OCI-LY1 (cell line): ENCODE data around the gene TOMM6.

Experiments used
- H2AFZ ChIP-seq: fragments of 200-600 bp; sonication (generic), shearing (Covaris generic); 2 replicates; pipeline ENCODE4 v1.6.0; 2014; ENCODE audit warnings: antibody characterized with exemption, mild to moderate bottlenecking, low read length
- H3F3A ChIP-seq: fragments of 200-600 bp; sonication (generic), shearing (Covaris generic); 2 replicates; pipeline ENCODE4 v1.6.0; 2014; ENCODE audit warnings: mild to moderate bottlenecking, antibody characterized with exemption, low read length, moderate library complexity; ENCODE audit not compliant: insufficient read depth
- H3K27ac ChIP-seq: fragments of 200-600 bp; sonication (generic); 2 replicates; pipeline ENCODE4 v1.5.1; 2014; ENCODE audit warnings: low read length, mixed run types, mild to moderate bottlenecking, low read depth; ENCODE audit not compliant: poor library complexity, severe bottlenecking
- H3K27me3 ChIP-seq: fragments of 200-600 bp; sonication (generic); 2 replicates; pipeline ENCODE4 v1.6.0; 2014; ENCODE audit warnings: antibody characterized with exemption, mild to moderate bottlenecking, low read length, moderate library complexity; ENCODE audit not compliant: insufficient read depth
- H3K36me3 ChIP-seq: fragments of 200-600 bp; sonication (generic); 2 replicates; pipeline ENCODE4 v1.6.1; 2014; ENCODE audit warnings: mild to moderate bottlenecking, antibody characterized with exemption, low read length, moderate library complexity, mixed read lengths; ENCODE audit not compliant: insufficient read depth
- H3K4me1 ChIP-seq: fragments of 200-600 bp; sonication (generic); 2 replicates; pipeline ENCODE4 v1.5.1; 2014; ENCODE audit warnings: mild to moderate bottlenecking, low read length, moderate library complexity; ENCODE audit not compliant: insufficient read depth, severe bottlenecking
- H3K4me2 ChIP-seq: fragments of 200-600 bp; sonication (generic), shearing (Covaris generic); 2 replicates; pipeline ENCODE4 v1.6.1; 2014; ENCODE audit warnings: low read length
- H3K4me3 ChIP-seq: fragments of 200-600 bp; sonication (generic); 2 replicates; pipeline ENCODE4 v1.5.1; 2014; ENCODE audit warnings: low read length, low read depth, mild to moderate bottlenecking, mixed read lengths; ENCODE audit not compliant: poor library complexity, severe bottlenecking
- H3K79me2 ChIP-seq: fragments of 200-600 bp; shearing (Covaris generic); 2 replicates; pipeline ENCODE4 v1.6.1; 2016; ENCODE audit warnings: mixed run types, low read length, mixed read lengths; ENCODE audit not compliant: insufficient read depth
- H3K9ac ChIP-seq: fragments of 200-600 bp; sonication (generic), shearing (Covaris generic); 2 replicates; pipeline ENCODE4 v1.6.1; 2014; ENCODE audit warnings: mild to moderate bottlenecking, low read length, mixed read lengths
- H3K9me2 ChIP-seq: fragments of 200-600 bp; sonication (generic), shearing (Covaris generic); 2 replicates; pipeline ENCODE4 v1.6.1; 2014; ENCODE audit warnings: low read depth, mild to moderate bottlenecking, low read length, mixed read lengths
- H3K9me3 ChIP-seq: fragments of 200-600 bp; shearing (Covaris generic); 2 replicates; pipeline ENCODE4 v1.6.1; 2014; ENCODE audit warnings: low read length, mixed read lengths
- H4K20me1 ChIP-seq: fragments of 200-600 bp; sonication (generic), shearing (Covaris generic); 2 replicates; pipeline ENCODE4 v1.6.0; 2016; ENCODE audit warnings: mild to moderate bottlenecking, low read length; ENCODE audit not compliant: insufficient read depth
- EZH2 ChIP-seq: fragments of 200-600 bp; sonication (generic), shearing (Covaris generic); IDR thresholded peaks from 2 replicates; pipeline ENCODE4 v1.8.0; 2017; ENCODE audit warnings: borderline replicate concordance, mixed run types, mild to moderate bottlenecking, antibody characterized with exemption, low read length, moderate library complexity, mixed read lengths
- TF ChIP-seq, protein P1 (sequence below): fragments of 200-600 bp; sonication (generic), shearing (Covaris generic); IDR thresholded peaks from 2 replicates; pipeline ENCODE4 v1.5.1; 2017; ENCODE audit warnings: mild to moderate bottlenecking, antibody characterized with exemption, low read length, moderate library complexity, mixed read lengths

The TOMM6 gene

DNA sequence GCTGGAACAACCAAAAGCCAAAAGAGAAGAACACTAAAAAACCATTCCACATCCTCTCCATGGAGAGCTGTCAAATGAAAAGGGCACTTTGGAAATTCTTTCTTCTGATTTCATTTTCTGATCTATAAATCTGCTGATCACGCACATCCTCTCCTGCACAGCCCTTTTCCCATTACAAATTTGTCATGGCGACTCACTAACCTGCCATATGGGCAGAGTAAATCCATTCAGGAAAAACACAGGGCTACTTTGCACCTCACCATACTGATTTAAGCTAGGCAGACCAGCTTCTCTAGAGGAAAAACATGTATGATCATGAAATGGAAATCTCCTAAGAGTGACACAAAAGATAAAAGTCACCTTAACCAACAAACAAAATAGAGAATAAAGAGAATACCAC, 26.0 kb downstream of the TOMM6 start:
- Histone ChIP-seq H3K27ac (no peak overlapping the region), H3K9me2 (no peaks in the 10 kb centered on the region), H3F3A (peaks cover 5% of the 10 kb centered on the region)

DNA sequence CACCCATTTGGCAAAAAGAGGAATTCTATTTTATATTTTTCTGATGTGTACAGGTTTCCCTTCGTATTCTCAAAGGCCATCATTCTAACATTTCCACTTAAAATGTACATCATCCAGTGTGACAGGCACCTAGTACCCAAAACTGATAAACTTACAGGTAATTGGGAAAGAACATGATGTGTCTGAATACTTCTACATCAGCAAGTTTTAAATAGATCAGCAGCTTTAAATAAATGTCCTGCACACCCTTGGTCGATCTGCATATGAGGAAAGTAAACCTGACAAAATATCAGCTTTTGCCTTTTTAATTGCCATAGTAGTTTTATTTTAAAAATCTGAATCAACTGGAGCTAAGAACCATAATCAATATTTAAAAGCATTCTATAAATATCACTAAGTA, 26.5 kb downstream of the TOMM6 start:
- Histone ChIP-seq H3K79me2 (no peaks in the 10 kb centered on the region), H3K4me3 (no peak overlapping the region), H3F3A (peaks cover 5% of the 10 kb centered on the region), H3K9ac (no peak overlapping the region), H3K9me3 (no peaks in the 10 kb centered on the region), H3K9me2 (no peaks in the 10 kb centered on the region), H3K27ac (no peak overlapping the region), H3K36me3 (peaks cover 5% of the 10 kb centered on the region; the same call in 1 of the 2 replicates), H3K4me1 (no peaks in the 10 kb centered on the region), H3K4me2 (no peak overlapping the region), H3K27me3 (no peaks in the 10 kb centered on the region), H2AFZ (no peak overlapping the region), H4K20me1 (no peaks in the 10 kb centered on the region)
- TF ChIP-seq, protein P1, sequence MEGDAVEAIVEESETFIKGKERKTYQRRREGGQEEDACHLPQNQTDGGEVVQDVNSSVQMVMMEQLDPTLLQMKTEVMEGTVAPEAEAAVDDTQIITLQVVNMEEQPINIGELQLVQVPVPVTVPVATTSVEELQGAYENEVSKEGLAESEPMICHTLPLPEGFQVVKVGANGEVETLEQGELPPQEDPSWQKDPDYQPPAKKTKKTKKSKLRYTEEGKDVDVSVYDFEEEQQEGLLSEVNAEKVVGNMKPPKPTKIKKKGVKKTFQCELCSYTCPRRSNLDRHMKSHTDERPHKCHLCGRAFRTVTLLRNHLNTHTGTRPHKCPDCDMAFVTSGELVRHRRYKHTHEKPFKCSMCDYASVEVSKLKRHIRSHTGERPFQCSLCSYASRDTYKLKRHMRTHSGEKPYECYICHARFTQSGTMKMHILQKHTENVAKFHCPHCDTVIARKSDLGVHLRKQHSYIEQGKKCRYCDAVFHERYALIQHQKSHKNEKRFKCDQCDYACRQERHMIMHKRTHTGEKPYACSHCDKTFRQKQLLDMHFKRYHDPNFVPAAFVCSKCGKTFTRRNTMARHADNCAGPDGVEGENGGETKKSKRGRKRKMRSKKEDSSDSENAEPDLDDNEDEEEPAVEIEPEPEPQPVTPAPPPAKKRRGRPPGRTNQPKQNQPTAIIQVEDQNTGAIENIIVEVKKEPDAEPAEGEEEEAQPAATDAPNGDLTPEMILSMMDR, result no peak
- TF ChIP-seq EZH2, result no peak

More for the DNA sequence above, 26.0 kb downstream of the TOMM6 start:
- TF ChIP-seq, protein P1, result no peak
- TF ChIP-seq EZH2, result no peak
- Histone ChIP-seq H3K9me3 (no peaks in the 10 kb centered on the region), H3K4me1 (no peaks in the 10 kb centered on the region), H3K4me2 (no peak overlapping the region), H4K20me1 (no peaks in the 10 kb centered on the region), H3K79me2 (no peaks in the 10 kb centered on the region), H2AFZ (no peak overlapping the region), H3K9ac (no peak overlapping the region), H3K4me3 (no peak overlapping the region), H3K36me3 (peaks cover 5% of the 10 kb centered on the region; the same call in 1 of the 2 replicates), H3K27me3 (no peaks in the 10 kb centered on the region)

DNA sequence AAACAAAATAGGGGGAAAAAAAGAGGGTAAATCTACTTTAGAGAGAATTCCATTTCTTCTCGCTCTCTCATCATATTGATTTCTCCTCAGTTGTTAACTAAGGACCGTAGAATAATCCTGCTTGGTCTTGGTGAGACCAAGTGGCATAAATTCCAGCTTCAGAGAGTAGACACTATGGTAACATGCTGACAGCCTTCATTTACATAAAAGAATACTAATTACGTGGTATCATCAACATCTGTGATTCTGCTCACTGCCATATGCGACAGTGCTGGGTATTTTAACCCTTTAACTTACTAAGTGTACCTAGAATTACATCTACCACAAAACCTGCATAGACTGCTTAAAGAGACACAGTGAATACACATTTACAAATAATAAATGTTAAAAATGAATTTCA, 27.1 kb downstream of the TOMM6 start:
- H3K9me3 ChIP-seq, result no peaks in the 10 kb centered on the region
- no peaks in the 10 kb centered on the region for H3K4me1 ChIP-seq

More for the DNA sequence above, 27.1 kb downstream of the TOMM6 start:
- peaks cover 5% of the 10 kb centered on the region; the same call in 1 of the 2 replicates for H3K36me3 ChIP-seq
- no peak overlapping the region for H3K9ac ChIP-seq
- H3K27ac ChIP-seq, result no peak overlapping the region
- no peak overlapping the region for H2AFZ ChIP-seq
- H3K27me3 ChIP-seq, result no peaks in the 10 kb centered on the region
- no peaks in the 10 kb centered on the region for H3K79me2 ChIP-seq
- TF ChIP-seq, protein P1, result no peak
- TF ChIP-seq EZH2, result no peak
- H3F3A ChIP-seq, result peaks cover 5% of the 10 kb centered on the region
- no peak overlapping the region for H3K4me3 ChIP-seq
- no peak overlapping the region for H3K4me2 ChIP-seq
- no peaks in the 10 kb centered on the region for H3K9me2 ChIP-seq
- no peaks in the 10 kb centered on the region for H4K20me1 ChIP-seq
